ENCODE data around the gene ZNF33B. TPM values are rescaled to one million over a fixed set of nuclear protein-coding genes. Genes with fewer than 3 reads are reported as not detected.

Gene ZNF33B
- total and polyA plus RNA-seq, 4 donors, result 8.6 to 41.2 (median 18.7) TPM

GRCh38 chr10:42654419-42654818 is 16.0 kb upstream of the ZNF33B start:
- TF ChIP-seq, protein P1, sequence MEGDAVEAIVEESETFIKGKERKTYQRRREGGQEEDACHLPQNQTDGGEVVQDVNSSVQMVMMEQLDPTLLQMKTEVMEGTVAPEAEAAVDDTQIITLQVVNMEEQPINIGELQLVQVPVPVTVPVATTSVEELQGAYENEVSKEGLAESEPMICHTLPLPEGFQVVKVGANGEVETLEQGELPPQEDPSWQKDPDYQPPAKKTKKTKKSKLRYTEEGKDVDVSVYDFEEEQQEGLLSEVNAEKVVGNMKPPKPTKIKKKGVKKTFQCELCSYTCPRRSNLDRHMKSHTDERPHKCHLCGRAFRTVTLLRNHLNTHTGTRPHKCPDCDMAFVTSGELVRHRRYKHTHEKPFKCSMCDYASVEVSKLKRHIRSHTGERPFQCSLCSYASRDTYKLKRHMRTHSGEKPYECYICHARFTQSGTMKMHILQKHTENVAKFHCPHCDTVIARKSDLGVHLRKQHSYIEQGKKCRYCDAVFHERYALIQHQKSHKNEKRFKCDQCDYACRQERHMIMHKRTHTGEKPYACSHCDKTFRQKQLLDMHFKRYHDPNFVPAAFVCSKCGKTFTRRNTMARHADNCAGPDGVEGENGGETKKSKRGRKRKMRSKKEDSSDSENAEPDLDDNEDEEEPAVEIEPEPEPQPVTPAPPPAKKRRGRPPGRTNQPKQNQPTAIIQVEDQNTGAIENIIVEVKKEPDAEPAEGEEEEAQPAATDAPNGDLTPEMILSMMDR (IDR thresholded peaks at IDR 0.05; ENCODE audit: control extremely low read depth, extremely low read depth), result no peak
- H3K36me3 ChIP-seq (ENCODE audit: control insufficient read depth in 4 of 4, insufficient read depth in 4 of 4, low read length in 4 of 4), result no peaks in the 10 kb centered on the region
- 67 to 77% methylated on average over 6 of the region's 6 CpGs for WGBS, 2 donors
- H3K9me3 ChIP-seq (ENCODE audit: control insufficient read depth in 4 of 4, insufficient read depth in 3 of 4, low read length in 3 of 4), result no peaks in the 10 kb centered on the region
- H3K4me1 ChIP-seq (ENCODE audit: control insufficient read depth in 5 of 5, insufficient read depth in 5 of 5, low read length in 5 of 5), result no peaks in the 10 kb centered on the region
- H3K27me3 ChIP-seq (ENCODE audit: control insufficient read depth in 3 of 3, insufficient read depth in 3 of 3, low read length in 2 of 3), result no peaks in the 10 kb centered on the region
- DNase-seq, result no peak
- H3K27ac ChIP-seq (ENCODE audit: low read depth in 1 of 2, low read length in 1 of 2), result no peak overlapping the region
- no peak overlapping the region for H3K9ac ChIP-seq (ENCODE audit: insufficient read depth in 1 of 2, low read length in 2 of 2)
- no peak for ATAC-seq (ENCODE audit: insufficient read depth, low FRiP score)
- no peak overlapping the region for H3K4me3 ChIP-seq

GRCh38 chr10:42652858-42653257 is 14.5 kb upstream of the ZNF33B start:
- 54 to 66% methylated on average over 2 of the region's 2 CpGs for WGBS, 2 donors

GRCh38 chr10:42650374-42650773 is 12.0 kb upstream of the ZNF33B start:
- WGBS, 2 donors, result 60 to 68% methylated on average over 4 of the region's 4 CpGs

More at GRCh38 chr10:42652858-42653257, 14.5 kb upstream of the ZNF33B start:
- Histone ChIP-seq H3K4me1 (ENCODE audit: control insufficient read depth in 5 of 5, insufficient read depth in 5 of 5, low read length in 5 of 5) (no peaks in the 10 kb centered on the region), H3K36me3 (ENCODE audit: control insufficient read depth in 4 of 4, insufficient read depth in 4 of 4, low read length in 4 of 4) (no peaks in the 10 kb centered on the region), H3K4me3 (no peak overlapping the region), H3K27ac (ENCODE audit: low read depth in 1 of 2, low read length in 1 of 2) (no peak overlapping the region), H3K9ac (ENCODE audit: insufficient read depth in 1 of 2, low read length in 2 of 2) (no peak overlapping the region), H3K27me3 (ENCODE audit: control insufficient read depth in 3 of 3, insufficient read depth in 3 of 3, low read length in 2 of 3) (peaks cover 0 to under 1% (median 0%) of the 10 kb centered on the region in 3 donors), H3K9me3 (ENCODE audit: control insufficient read depth in 4 of 4, insufficient read depth in 3 of 4, low read length in 3 of 4) (no peaks in the 10 kb centered on the region)
- no peak for ATAC-seq (ENCODE audit: insufficient read depth, low FRiP score)
- DNase-seq, result no peak
- TF ChIP-seq, protein P1 (IDR thresholded peaks at IDR 0.05; ENCODE audit: control extremely low read depth, extremely low read depth), result no peak

More at GRCh38 chr10:42650374-42650773, 12.0 kb upstream of the ZNF33B start:
- DNase-seq, result no peak
- no peak overlapping the region for H3K4me3 ChIP-seq
- no peaks in the 10 kb centered on the region for H3K36me3 ChIP-seq (ENCODE audit: control insufficient read depth in 4 of 4, insufficient read depth in 4 of 4, low read length in 4 of 4)
- peaks cover 0 to 2% (median 0%) of the 10 kb centered on the region in 3 donors for H3K27me3 ChIP-seq (ENCODE audit: control insufficient read depth in 3 of 3, insufficient read depth in 3 of 3, low read length in 2 of 3)
- TF ChIP-seq, protein P1 (IDR thresholded peaks at IDR 0.05; ENCODE audit: control extremely low read depth, extremely low read depth), result no peak
- no peaks in the 10 kb centered on the region for H3K9me3 ChIP-seq (ENCODE audit: control insufficient read depth in 4 of 4, insufficient read depth in 3 of 4, low read length in 3 of 4)
- H3K27ac ChIP-seq (ENCODE audit: low read depth in 1 of 2, low read length in 1 of 2), result no peak overlapping the region
- ATAC-seq (ENCODE audit: insufficient read depth, low FRiP score), result no peak
- H3K9ac ChIP-seq (ENCODE audit: insufficient read depth in 1 of 2, low read length in 2 of 2), result no peak overlapping the region
- H3K4me1 ChIP-seq (ENCODE audit: control insufficient read depth in 5 of 5, insufficient read depth in 5 of 5, low read length in 5 of 5), result no peaks in the 10 kb centered on the region

Measured in lung (tissue), 12 donors.